HEK293 (cell line): ENCODE data around the gene EFCAB10.

ENCODE experiments used
- CTCF ChIP-seq: fragments of 450-650 bp; formaldehyde crosslinking; IDR thresholded peaks from 2 replicates; pipeline ENCODE4 v1.5.1; 2016; ENCODE audit warnings: missing biosample characterization, missing genetic modification characterization
- GLI4 ChIP-seq: fragments of 450-650 bp; formaldehyde crosslinking; IDR thresholded peaks from 2 replicates; pipeline ENCODE4 v1.5.1; 2016; ENCODE audit warnings: missing biosample characterization, missing genetic modification characterization
- ZBTB20 ChIP-seq: fragments of 450-650 bp; formaldehyde crosslinking; IDR thresholded peaks from 2 replicates; pipeline ENCODE4 v1.5.1; 2016; ENCODE audit warnings: missing biosample characterization, missing genetic modification characterization
- ZNF175 ChIP-seq: fragments of 450-650 bp; formaldehyde crosslinking; IDR thresholded peaks from 2 replicates; pipeline ENCODE4 v1.5.1; 2016; ENCODE audit warnings: missing biosample characterization, missing genetic modification characterization

GRCh38 chr7:105578496-105578895, 2.8 kb downstream of the EFCAB10 start:
- TF ChIP-seq CTCF (tag by site-specific recombination) (no peak), ZBTB20 (tag by site-specific recombination) (no peak), ZNF175 (tag by site-specific recombination) (no peak), GLI4 (tag by site-specific recombination) (no peak)
